ENCODE results near the gene PUS1. TPM values are rescaled to one million over a fixed set of nuclear protein-coding genes. Genes with fewer than 3 reads are reported as not detected.

The PUS1 gene
- total and polyA plus RNA-seq, 7 donors: 11.7 to 46.8 (median 20.1) TPM

DNA sequence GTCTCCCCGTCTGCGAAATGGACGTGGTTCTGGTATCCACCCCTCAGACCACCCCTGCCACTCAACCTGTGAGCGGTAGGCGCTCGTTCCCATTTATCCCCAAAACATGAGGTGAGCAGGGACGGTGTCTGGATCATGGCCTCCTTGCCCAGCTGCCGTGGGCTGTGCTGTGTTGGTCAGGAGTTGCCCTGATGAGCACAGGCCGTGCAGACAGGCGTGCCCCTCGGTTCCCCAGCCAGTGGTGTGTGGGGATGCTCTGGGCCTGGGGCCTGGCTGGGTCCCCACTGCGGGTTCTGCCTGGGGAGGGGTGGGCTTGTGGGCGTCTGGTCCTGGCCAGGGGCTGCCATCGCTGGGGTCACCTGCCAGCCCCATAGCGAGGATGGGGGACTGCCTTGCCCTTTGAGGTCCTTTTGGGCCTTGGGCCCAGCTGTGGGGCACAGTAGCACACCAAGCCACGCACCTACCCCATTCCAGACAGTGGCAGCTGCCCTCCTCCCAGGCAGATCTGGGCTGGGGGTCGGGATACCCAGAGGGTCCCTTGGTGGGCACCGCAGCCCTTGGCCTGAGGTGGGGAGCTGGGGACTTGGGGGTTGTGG, 11.3 kb upstream of the PUS1 start:
- no peaks in the 10 kb centered on the region for H3K9me3 ChIP-seq
- 90 to 94% (median 91%) methylated on average over 18 of the region's 18 CpGs for WGBS, 3 donors
- H3K4me3 ChIP-seq: no peak overlapping the region
- no peak for ATAC-seq
- H3K27me3 ChIP-seq (ENCODE audit: insufficient read depth in 3 of 3, low read length in 2 of 3): no peaks in the 10 kb centered on the region
- DNase-seq: peak in 1 of 2 donors; percentile 53
- H3K27ac ChIP-seq: no peak overlapping the region
- intact Hi-C loops (cut with DNase I): no loop called here
- no peaks in the 10 kb centered on the region for H3K4me1 ChIP-seq
- TF ChIP-seq, protein P1, sequence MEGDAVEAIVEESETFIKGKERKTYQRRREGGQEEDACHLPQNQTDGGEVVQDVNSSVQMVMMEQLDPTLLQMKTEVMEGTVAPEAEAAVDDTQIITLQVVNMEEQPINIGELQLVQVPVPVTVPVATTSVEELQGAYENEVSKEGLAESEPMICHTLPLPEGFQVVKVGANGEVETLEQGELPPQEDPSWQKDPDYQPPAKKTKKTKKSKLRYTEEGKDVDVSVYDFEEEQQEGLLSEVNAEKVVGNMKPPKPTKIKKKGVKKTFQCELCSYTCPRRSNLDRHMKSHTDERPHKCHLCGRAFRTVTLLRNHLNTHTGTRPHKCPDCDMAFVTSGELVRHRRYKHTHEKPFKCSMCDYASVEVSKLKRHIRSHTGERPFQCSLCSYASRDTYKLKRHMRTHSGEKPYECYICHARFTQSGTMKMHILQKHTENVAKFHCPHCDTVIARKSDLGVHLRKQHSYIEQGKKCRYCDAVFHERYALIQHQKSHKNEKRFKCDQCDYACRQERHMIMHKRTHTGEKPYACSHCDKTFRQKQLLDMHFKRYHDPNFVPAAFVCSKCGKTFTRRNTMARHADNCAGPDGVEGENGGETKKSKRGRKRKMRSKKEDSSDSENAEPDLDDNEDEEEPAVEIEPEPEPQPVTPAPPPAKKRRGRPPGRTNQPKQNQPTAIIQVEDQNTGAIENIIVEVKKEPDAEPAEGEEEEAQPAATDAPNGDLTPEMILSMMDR (IDR thresholded peaks at IDR 0.05): no peak
- peaks cover 0 to 90% of the 10 kb centered on the region in 2 donors for H3K36me3 ChIP-seq (ENCODE audit: insufficient read depth in 1 of 2, low read depth in 1 of 2)

DNA sequence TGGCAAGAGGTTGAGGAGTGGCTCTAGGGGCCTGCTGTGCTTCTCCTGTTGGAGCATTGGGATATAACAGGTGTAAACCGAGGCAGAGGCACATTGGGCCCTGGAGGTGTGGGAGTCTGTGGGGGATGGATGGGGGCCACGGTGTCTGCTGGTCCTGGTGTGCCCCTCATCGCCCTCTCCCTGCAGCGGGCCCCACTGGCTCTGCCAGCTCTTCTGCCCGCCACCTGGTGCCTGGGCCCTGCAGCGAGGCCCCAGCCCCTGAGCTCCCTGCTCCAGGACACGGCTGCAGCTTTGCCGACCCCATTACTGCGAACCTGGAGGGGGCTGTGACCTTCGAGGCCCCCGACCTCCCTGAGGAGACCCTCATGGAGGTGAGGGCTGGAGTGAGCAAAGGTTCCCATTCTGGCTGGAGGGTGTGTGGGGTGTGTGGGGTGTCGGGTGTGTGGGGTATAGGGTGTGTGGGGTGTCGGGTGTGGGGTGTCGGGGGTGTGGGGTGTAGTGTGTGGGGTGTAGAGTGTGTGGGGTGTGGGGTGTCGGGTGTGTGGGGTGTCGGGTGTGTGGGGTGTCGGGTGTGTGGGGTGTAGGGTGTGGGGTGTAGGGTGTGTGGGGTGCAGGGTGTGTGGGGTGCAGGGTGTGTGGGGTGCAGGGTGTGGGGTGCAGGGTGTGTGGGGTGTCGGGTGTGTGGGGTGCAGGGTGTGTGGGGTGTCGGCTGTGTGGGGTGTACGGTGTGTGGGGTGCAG, 10.6 kb upstream of the PUS1 start:
- Histone ChIP-seq H3K27ac (no peak overlapping the region), H3K27me3 (ENCODE audit: insufficient read depth in 3 of 3, low read length in 2 of 3) (no peaks in the 10 kb centered on the region), H3K9me3 (no peaks in the 10 kb centered on the region), H3K4me3 (no peak overlapping the region), H3K4me1 (no peaks in the 10 kb centered on the region), H3K36me3 (ENCODE audit: insufficient read depth in 1 of 2, low read depth in 1 of 2) (peaks cover 0 to 83% of the 10 kb centered on the region in 2 donors)
- DNase-seq: peak in 1 of 2 donors; percentile 8
- peak in 2 of 4 donors; percentile 22 to 32 for ATAC-seq
- TF ChIP-seq, protein P1 (IDR thresholded peaks at IDR 0.05): no peak
- 86 to 90% (median 89%) methylated on average over 16 to 20 of the region's 20 CpGs for WGBS, 3 donors
- intact Hi-C loops (cut with DNase I): no loop called here

DNA sequence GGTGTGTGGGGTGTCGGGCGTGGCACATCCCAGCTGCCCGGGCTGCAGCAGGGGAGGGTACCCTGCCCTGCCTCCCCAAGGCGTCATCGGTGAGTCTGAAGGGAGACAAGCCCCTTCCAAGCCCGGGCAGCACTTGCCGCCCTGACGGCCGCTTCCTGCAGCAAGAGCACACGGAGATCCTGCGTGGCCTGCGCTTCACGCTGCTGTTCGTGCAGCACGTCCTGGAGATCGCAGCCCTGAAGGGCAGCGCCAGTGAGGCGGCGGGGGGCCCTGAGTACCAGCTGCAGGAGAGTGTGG, 10.1 kb upstream of the PUS1 start:
- H3K36me3 ChIP-seq (ENCODE audit: insufficient read depth in 1 of 2, low read depth in 1 of 2): peaks cover 0 to 78% of the 10 kb centered on the region in 2 donors
- H3K9me3 ChIP-seq: no peaks in the 10 kb centered on the region
- WGBS, 3 donors: 87 to 91% (median 91%) methylated on average over 17 to 19 of the region's 19 CpGs
- H3K4me1 ChIP-seq: no peaks in the 10 kb centered on the region
- H3K27ac ChIP-seq: no peak overlapping the region
- ATAC-seq (no peak), DNase-seq (no peak)
- H3K4me3 ChIP-seq: no peak overlapping the region
- TF ChIP-seq, protein P1 (IDR thresholded peaks at IDR 0.05): no peak
- intact Hi-C loops (cut with DNase I): no loop called here
- no peaks in the 10 kb centered on the region for H3K27me3 ChIP-seq (ENCODE audit: insufficient read depth in 3 of 3, low read length in 2 of 3)

DNA sequence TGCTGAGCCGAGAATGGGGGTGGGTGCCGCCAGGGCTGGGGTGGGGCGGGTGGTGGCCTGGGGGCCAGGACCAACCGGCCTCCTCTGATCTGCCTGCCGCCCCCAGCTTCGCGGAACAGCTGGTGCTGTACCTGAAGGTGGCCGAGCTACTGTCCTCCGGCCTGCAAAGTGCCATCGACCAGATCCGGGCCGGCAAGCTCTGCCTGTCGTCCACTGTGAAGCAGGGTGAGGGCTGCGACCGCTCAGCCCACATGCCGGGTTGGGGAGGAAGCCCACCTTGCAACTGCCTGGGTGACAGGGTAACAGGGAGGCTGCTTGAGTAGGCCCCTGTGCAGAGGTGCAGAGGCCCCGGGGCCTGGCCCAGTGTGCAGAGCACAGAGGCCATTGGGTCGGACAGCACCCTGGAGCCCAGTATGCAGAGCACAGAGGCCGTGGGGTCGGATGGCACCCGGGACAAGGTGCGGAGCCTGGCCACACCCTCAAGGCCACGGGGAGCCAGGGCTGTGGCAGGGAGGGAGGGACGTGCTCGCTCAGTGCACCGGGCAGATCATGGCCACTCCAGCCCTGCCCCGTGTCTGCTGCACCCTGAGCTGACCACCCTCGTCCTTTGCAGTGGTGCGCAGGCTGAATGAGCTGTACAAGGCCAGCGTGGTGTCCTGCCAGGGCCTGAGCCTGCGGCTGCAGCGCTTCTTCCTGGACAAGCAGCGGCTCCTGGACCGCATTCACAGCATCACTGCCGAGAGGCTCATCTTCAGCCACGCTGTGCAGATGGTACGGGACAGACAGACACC, 9.5 kb upstream of the PUS1 start:
- TF ChIP-seq, protein P1 (IDR thresholded peaks at IDR 0.05): no peak
- DNase-seq: peak; percentile 11 to 48
- intact Hi-C loops (cut with DNase I): loop anchor here in 1 of 2 donors (5.0 kb wide), 1 partner anchor 67 kb away; no protein-coding TSS in a partner anchor

More for the DNA sequence above, 9.5 kb upstream of the PUS1 start:
- H3K4me3 ChIP-seq: no peak overlapping the region
- 84 to 87% (median 86%) methylated on average over 34 to 37 of the region's 37 CpGs for WGBS, 3 donors
- no peaks in the 10 kb centered on the region for H3K27me3 ChIP-seq (ENCODE audit: insufficient read depth in 3 of 3, low read length in 2 of 3)
- H3K4me1 ChIP-seq: peaks cover 4% of the 10 kb centered on the region
- no peaks in the 10 kb centered on the region for H3K9me3 ChIP-seq
- no peak for ATAC-seq
- H3K36me3 ChIP-seq (ENCODE audit: insufficient read depth in 1 of 2, low read depth in 1 of 2): peaks cover 0 to 72% of the 10 kb centered on the region in 2 donors
- H3K27ac ChIP-seq: no peak overlapping the region
